IMR-90 (cell line): ENCODE results near the gene ACSS3. TPM values are rescaled to one million over a fixed set of nuclear protein-coding genes. Genes with fewer than 3 reads are reported as not detected.

Source experiments
- ATAC-seq: fragments of 200-7000 bp; cut with Tn5 transposase; 2 replicates; pipeline ENCODE4 v1.9.1; 2020; ENCODE audit warnings: low read depth, mild to moderate bottlenecking, moderate library complexity
- BruUV-seq: library from RNA; stranded (reverse); fragments of 400-500 nt; replicated peaks from 2 replicates; lab custom pipeline; 2021; lab: Mats Ljungman, UMichigan
- CTCF ChIA-PET: fragments of 300-600 bp; formaldehyde crosslinking; extraction: SDS; loops from one replicate; lab custom pipeline; 2021; ENCODE audit warnings: antibody characterized with exemption; lab: Yijun Ruan, JAX
- POLR2A ChIA-PET: fragments of 300-600 bp; sonication (Branson Sonifier 250); formaldehyde crosslinking; loops from one replicate; lab custom pipeline; 2022; ENCODE audit warnings: antibody characterized with exemption; ENCODE audit not compliant: unreplicated experiment; lab: Charles Lee
- DNase-seq: peaks from one replicate; pipeline ENCODE4 v3.0.0; 2013
- H2AFZ ChIP-seq: replicated peaks from 2 replicates; pipeline ENCODE3; 2013; ENCODE audit warnings: low read length, mild to moderate bottlenecking; ENCODE audit not compliant: poor library complexity
- H2AK5ac ChIP-seq: 2 replicates; pipeline ENCODE4 v1.6.1; 2013; ENCODE audit warnings: low read depth, low read length, inconsistent platforms
- H2AK9ac ChIP-seq: replicated peaks from 2 replicates; pipeline ENCODE3; 2013; ENCODE audit warnings: mild to moderate bottlenecking, low read depth, low read length, moderate library complexity; ENCODE audit not compliant: poor library complexity
- H2BK120ac ChIP-seq: 2 replicates; pipeline ENCODE4 v1.6.1; 2013; ENCODE audit warnings: low read depth, low read length, inconsistent platforms
- H2BK15ac ChIP-seq: 3 replicates; pipeline ENCODE4 v1.6.1; 2013; ENCODE audit warnings: low read depth, low read length, inconsistent platforms
- H2BK20ac ChIP-seq: 2 replicates; pipeline ENCODE4 v1.6.1; 2013; ENCODE audit warnings: low read depth, mild to moderate bottlenecking, inconsistent platforms, low read length, moderate library complexity
- H2BK5ac ChIP-seq: 2 replicates; pipeline ENCODE4 v1.6.1; 2013; ENCODE audit warnings: mild to moderate bottlenecking, low read depth, low read length, inconsistent platforms; ENCODE audit not compliant: poor library complexity, severe bottlenecking
- H3K14ac ChIP-seq: replicated peaks from 2 replicates; pipeline ENCODE4 v1.6.1; 2013; ENCODE audit warnings: low read depth, low read length, inconsistent platforms
- H3K18ac ChIP-seq: 2 replicates; pipeline ENCODE4 v1.6.1; 2013; ENCODE audit warnings: low read depth, low read length, control low read depth
- H3K23ac ChIP-seq: 2 replicates; pipeline ENCODE4 v1.6.1; 2013; ENCODE audit warnings: low read depth, low read length, inconsistent platforms
- H3K27ac ChIP-seq: 2 replicates; pipeline ENCODE4 v1.5.1; 2013; ENCODE audit warnings: mild to moderate bottlenecking, control low read depth, low read length; ENCODE audit not compliant: insufficient read depth
- H3K27me3 ChIP-seq: 2 replicates; pipeline ENCODE4 v1.6.1; 2013; ENCODE audit warnings: low read length; ENCODE audit not compliant: control insufficient read depth, insufficient read depth
- H3K36me3 ChIP-seq: 2 replicates; pipeline ENCODE4 v1.6.1; 2013; ENCODE audit warnings: low read length, mixed read lengths; ENCODE audit not compliant: control insufficient read depth, insufficient read depth
- H3K4ac ChIP-seq: 2 replicates; pipeline ENCODE4 v1.6.1; 2013; ENCODE audit warnings: low read depth, low read length, inconsistent platforms
- H3K4me1 ChIP-seq: 2 replicates; pipeline ENCODE4 v1.6.1; 2013; ENCODE audit warnings: low read length, mixed read lengths; ENCODE audit not compliant: control insufficient read depth, insufficient read depth
- H3K4me2 ChIP-seq: 2 replicates; pipeline ENCODE4 v1.6.1; 2013; ENCODE audit warnings: low read depth, mild to moderate bottlenecking, control low read depth, low read length, moderate library complexity
- H3K4me3 ChIP-seq: 2 replicates; pipeline ENCODE4 v1.5.1; 2013; ENCODE audit warnings: low read depth, mild to moderate bottlenecking, control low read depth, low read length, moderate library complexity; ENCODE audit not compliant: insufficient read depth
- H3K56ac ChIP-seq: 2 replicates; pipeline ENCODE4 v1.6.1; 2013; ENCODE audit warnings: low read length, inconsistent platforms; ENCODE audit not compliant: insufficient read depth; ENCODE audit errors: extremely low read depth
- H3K79me1 ChIP-seq, 2 experiments: 2 replicates each; pipeline ENCODE4 v1.6.1; 2013; ENCODE audit warnings: low read length in 2 of 2, inconsistent platforms in 1 of 2, low read depth in 1 of 2
- H3K9ac ChIP-seq: 2 replicates; pipeline ENCODE4 v1.6.1; 2013; ENCODE audit warnings: low read depth, low read length, control low read depth
- H3K9me1 ChIP-seq: 2 replicates; pipeline ENCODE4 v1.6.1; 2013; ENCODE audit warnings: low read length, inconsistent platforms; ENCODE audit not compliant: insufficient read depth
- H3K9me3 ChIP-seq: 2 replicates; pipeline ENCODE4 v1.6.1; 2013; ENCODE audit warnings: low read length; ENCODE audit not compliant: control insufficient read depth, insufficient read depth
- H4K20me1 ChIP-seq: 2 replicates; pipeline ENCODE4 v1.6.1; 2013; ENCODE audit warnings: low read length, inconsistent platforms; ENCODE audit not compliant: insufficient read depth
- H4K5ac ChIP-seq: 2 replicates; pipeline ENCODE4 v1.6.1; 2013; ENCODE audit warnings: mild to moderate bottlenecking, low read depth, low read length, control low read depth
- H4K8ac ChIP-seq, 2 experiments: 2 replicates each; pipeline ENCODE4 v1.6.1; 2013; ENCODE audit warnings: low read depth in 2 of 2, low read length in 2 of 2, control low read depth in 1 of 2, inconsistent platforms in 1 of 2
- H4K91ac ChIP-seq: 2 replicates; pipeline ENCODE4 v1.6.1; 2013; ENCODE audit warnings: low read depth, low read length, inconsistent platforms; ENCODE audit not compliant: insufficient read depth
- RAD21 ChIP-seq: IDR thresholded peaks from 2 replicates; pipeline ENCODE4 v1.6.1; 2012; ENCODE audit warnings: low read length, improper control_type of control experiment
- SMC3 ChIP-seq: fragments of 150-350 bp; IDR thresholded peaks from 2 replicates; pipeline ENCODE4 v1.6.1; 2016; ENCODE audit warnings: low read depth, mild to moderate bottlenecking, antibody characterized with exemption, low read length, moderate library complexity
- WGBS, 2 experiments: methylation state at CpG; one replicate each; pipeline versions ENCODE4 v1.1.5 to v1.1.7; 2013; ENCODE audit warnings: missing lambda C conversion rate in 2 of 2; ENCODE audit not compliant: insufficient read length in 1 of 2; ENCODE audit errors: extremely low coverage in 2 of 2; 5-methylcytosine and 5-hydroxymethylcytosine counted together
- dilution Hi-C: fragments of 300-500 bp; cut with HindIII; formaldehyde crosslinking; loops from one replicate; pipeline ENCODE4 v1.14.3; 2018; ENCODE audit warnings: low sequenced_read_pairs; ENCODE audit not compliant: unreplicated experiment
- in situ Hi-C: fragments of 300-500 bp; cut with MboI; formaldehyde crosslinking; loops from 3 replicates; pipeline ENCODE4 v1.14.3; 2019; ENCODE audit warnings: low sequenced_read_pairs, inconsistent platforms, mixed read lengths
- intact Hi-C: fragments of 100-400 bp; cut with micrococcal nuclease; formaldehyde crosslinking; loops from 2 replicates; pipeline ENCODE4 v1.10.0; 2022
- polyA plus RNA-seq, 3 experiments: library from polyadenylated mRNA; depleted of rRNA; stranded (reverse); fragments of >200 nt; gene quantifications; 2 replicates each; pipeline ENCODE4 v1.2.3, GENCODE V29; 2012; ENCODE audit warnings: low replicate concordance in 1 of 3
- total RNA-seq: library from RNA; depleted of rRNA; stranded (reverse); fragments of >200 nt; gene quantifications from 2 replicates; pipeline ENCODE4 v1.2.3, GENCODE V29; 2012
- TF ChIP-seq, protein P1 (sequence below): fragments of 150-350 bp; IDR thresholded peaks from 2 replicates; pipeline ENCODE4 v1.6.1; 2017; ENCODE audit warnings: mild to moderate bottlenecking, antibody characterized with exemption, low read length, low read depth

The ACSS3 gene
- total and polyA plus RNA-seq, 2 of the 4 experiments (the other 2 are of a cell fraction) = 0.84 to 2.0 TPM

DNA sequence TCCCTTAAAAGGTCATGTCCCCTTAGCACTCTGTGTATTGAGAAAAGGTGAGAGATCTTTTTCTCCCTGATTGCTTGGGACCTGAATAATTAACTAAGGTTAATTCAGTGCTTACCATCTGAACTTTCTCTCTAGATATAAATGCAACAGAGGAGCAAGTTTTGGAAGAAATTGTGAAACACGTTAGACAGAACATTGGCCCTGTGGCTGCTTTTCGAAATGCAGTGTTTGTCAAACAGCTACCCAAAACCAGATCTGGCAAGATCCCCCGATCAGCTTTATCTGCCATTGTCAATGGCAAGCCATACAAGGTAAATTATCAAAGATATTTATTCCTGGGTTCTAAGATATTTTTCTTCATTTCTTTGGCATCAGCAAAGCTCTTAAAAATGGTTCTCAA lies 175.5 kb downstream of the ACSS3 start:
- CTCF ChIA-PET = no interaction called here
- intact Hi-C loops = loop anchor here (10.0 kb wide), 3 partner anchors 419 to 939 kb away; no protein-coding TSS in a partner anchor
- H3K36me3 ChIP-seq = no peaks in the 10 kb centered on the region

More for the DNA sequence above, 175.5 kb downstream of the ACSS3 start:
- no peak overlapping the region for H2BK15ac ChIP-seq
- H4K8ac ChIP-seq = no peak overlapping the region
- H2BK20ac ChIP-seq = no peak overlapping the region
- H3K4me1 ChIP-seq = no peaks in the 10 kb centered on the region
- TF ChIP-seq SMC3 (no peak), RAD21 (no peak)
- TF ChIP-seq, protein P1, sequence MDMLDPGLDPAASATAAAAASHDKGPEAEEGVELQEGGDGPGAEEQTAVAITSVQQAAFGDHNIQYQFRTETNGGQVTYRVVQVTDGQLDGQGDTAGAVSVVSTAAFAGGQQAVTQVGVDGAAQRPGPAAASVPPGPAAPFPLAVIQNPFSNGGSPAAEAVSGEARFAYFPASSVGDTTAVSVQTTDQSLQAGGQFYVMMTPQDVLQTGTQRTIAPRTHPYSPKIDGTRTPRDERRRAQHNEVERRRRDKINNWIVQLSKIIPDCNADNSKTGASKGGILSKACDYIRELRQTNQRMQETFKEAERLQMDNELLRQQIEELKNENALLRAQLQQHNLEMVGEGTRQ = no peak
- POLR2A ChIA-PET = no interaction called here
- no peak overlapping the region for H3K56ac ChIP-seq
- no peaks in the 10 kb centered on the region for H3K27me3 ChIP-seq
- no peak for ATAC-seq
- H2AFZ ChIP-seq = no peak overlapping the region
- no peak overlapping the region for H3K4ac ChIP-seq
- no peak overlapping the region for H3K4me3 ChIP-seq
- H3K23ac ChIP-seq = no peak overlapping the region
- no peak overlapping the region for H2AK5ac ChIP-seq
- dilution Hi-C loops = no loop called here
- WGBS, 2 experiments = no CpG with 5 or more reads among the region's 3 CpGs
- no peak overlapping the region for H3K14ac ChIP-seq
- no peaks in the 10 kb centered on the region for H4K20me1 ChIP-seq
- no peak overlapping the region for H4K5ac ChIP-seq
- H3K9me1 ChIP-seq = no peaks in the 10 kb centered on the region
- no peak overlapping the region for H2BK120ac ChIP-seq
- DNase-seq = no peak
- H2BK5ac ChIP-seq = no peak overlapping the region
- no peaks in the 10 kb centered on the region for H3K79me1 ChIP-seq
- no peak overlapping the region for H4K91ac ChIP-seq
- no peaks in the 10 kb centered on the region for H3K9me3 ChIP-seq
- H3K18ac ChIP-seq = no peak overlapping the region
- in situ Hi-C loops = loop anchor here (25.0 kb wide), 1 partner anchor 841 kb away; no protein-coding TSS in a partner anchor
- no peak overlapping the region for H3K4me2 ChIP-seq
- H2AK9ac ChIP-seq = no peak overlapping the region
- no peak overlapping the region for H3K27ac ChIP-seq
- H3K9ac ChIP-seq = no peak overlapping the region
- BruUV-seq = no TSS peak
